GM21619 (cell line): Measurements from ENCODE around the gene TMEM151B.
A peak's percentile ranks its signal among the peaks of the same experiment; 100 is the strongest.

Experiments
- ATAC-seq: cut with Tn5 transposase; IDR thresholded peaks from one replicate; pipeline ENCODE4 v1.9.1; 2021; ENCODE audit not compliant: unreplicated experiment

The TMEM151B gene

DNA sequence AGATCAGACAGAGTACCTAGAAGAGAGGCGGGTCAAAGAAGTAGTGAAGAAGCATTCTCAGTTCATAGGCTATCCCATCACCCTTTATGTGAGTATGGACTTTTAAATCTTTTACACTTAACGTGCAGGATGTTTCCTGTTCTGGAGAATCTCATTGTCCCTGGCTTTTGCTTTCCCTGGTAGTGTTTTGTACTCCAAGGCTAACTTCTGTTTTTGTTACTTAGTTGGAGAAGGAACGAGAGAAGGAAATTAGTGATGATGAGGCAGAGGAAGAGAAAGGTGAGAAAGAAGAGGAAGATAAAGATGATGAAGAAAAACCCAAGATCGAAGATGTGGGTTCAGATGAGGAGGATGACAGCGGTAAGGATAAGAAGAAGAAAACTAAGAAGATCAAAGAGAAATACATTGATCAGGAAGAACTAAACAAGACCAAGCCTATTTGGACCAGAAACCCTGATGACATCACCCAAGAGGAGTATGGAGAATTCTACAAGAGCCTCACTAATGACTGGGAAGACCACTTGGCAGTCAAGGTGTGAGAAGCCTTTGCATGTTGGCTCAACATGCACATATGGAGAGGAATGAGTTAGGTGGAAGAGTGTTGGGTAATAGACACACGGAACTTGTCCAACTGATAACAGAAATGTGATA lies 20.1 kb upstream of the TMEM151B start:
- ATAC-seq, result no peak

DNA sequence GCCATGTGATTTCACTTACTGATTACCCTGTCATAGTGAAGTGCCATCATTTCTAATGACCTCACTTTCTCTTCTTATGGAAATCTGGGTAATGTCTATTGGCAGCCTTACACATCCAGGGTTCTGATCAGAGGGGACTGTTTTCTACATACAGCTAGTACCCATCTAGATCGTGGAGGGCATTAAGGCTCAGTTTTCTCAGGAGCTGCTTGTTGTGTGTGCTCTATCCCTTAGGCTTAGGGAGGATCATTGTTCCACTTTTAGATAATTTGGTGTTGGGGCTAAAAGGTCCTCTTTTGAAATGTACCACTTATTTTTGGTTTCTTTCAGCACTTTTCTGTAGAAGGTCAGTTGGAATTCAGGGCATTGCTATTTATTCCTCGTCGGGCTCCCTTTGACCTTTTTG lies 19.5 kb upstream of the TMEM151B start:
- ATAC-seq, result no peak

DNA sequence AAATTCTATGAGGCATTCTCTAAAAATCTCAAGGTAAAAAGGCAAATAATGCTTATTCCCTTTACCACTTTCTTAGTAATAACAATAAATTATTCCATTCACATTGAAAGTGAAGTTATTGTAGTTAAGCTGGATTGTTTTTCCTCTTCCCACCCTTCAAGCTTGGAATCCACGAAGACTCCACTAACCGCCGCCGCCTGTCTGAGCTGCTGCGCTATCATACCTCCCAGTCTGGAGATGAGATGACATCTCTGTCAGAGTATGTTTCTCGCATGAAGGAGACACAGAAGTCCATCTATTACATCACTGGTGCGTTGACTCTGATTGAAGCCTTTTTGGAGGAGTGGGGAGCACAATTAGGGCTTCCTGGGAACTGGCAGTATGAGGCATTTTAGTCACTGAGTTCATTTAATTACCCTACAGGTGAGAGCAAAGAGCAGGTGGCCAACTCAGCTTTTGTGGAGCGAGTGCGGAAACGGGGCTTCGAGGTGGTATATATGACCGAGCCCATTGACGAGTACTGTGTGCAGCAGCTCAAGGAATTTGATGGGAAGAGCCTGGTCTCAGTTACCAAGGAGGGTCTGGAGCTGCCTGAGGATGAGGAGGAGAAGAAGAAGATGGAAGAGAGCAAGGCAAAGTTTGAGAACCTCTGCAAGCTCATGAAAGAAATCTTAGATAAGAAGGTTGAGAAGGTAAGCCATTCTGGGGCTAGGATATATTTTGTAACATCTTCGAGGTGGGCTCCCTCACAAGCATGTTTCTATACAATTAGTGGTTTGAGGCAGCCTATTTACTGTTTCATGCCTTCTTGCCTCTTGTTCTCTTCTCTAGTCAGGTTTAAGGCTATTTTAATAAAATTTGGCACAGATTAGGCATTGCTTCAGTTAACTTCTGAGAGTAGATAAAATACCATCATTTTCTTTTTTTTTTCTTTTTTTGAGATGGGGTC lies 18.4 kb upstream of the TMEM151B start:
- ATAC-seq, result no peak

DNA sequence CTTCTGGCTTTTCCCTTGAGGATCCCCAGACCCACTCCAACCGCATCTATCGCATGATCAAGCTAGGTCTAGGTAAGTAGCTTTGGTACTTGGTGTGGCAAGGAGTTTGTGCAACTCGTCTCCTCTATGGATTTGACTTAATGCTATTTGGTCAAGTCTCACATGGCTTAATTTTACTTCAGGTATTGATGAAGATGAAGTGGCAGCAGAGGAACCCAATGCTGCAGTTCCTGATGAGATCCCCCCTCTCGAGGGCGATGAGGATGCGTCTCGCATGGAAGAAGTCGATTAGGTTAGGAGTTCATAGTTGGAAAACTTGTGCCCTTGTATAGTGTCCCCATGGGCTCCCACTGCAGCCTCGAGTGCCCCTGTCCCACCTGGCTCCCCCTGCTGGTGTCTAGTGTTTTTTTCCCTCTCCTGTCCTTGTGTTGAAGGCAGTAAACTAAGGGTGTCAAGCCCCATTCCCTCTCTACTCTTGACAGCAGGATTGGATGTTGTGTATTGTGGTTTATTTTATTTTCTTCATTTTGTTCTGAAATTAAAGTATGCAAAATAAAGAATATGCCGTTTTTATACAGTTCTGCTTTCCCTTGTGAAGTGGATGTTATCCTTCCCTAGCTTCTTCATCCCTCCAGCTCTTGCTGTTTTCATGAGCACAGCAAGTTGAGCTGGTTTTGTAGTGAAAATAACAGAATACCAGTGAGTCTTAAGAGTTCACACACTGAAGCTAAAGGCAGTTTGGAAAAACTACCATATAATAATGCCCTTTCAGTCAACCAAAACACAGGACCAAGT lies 16.7 kb upstream of the TMEM151B start:
- no peak for ATAC-seq

DNA sequence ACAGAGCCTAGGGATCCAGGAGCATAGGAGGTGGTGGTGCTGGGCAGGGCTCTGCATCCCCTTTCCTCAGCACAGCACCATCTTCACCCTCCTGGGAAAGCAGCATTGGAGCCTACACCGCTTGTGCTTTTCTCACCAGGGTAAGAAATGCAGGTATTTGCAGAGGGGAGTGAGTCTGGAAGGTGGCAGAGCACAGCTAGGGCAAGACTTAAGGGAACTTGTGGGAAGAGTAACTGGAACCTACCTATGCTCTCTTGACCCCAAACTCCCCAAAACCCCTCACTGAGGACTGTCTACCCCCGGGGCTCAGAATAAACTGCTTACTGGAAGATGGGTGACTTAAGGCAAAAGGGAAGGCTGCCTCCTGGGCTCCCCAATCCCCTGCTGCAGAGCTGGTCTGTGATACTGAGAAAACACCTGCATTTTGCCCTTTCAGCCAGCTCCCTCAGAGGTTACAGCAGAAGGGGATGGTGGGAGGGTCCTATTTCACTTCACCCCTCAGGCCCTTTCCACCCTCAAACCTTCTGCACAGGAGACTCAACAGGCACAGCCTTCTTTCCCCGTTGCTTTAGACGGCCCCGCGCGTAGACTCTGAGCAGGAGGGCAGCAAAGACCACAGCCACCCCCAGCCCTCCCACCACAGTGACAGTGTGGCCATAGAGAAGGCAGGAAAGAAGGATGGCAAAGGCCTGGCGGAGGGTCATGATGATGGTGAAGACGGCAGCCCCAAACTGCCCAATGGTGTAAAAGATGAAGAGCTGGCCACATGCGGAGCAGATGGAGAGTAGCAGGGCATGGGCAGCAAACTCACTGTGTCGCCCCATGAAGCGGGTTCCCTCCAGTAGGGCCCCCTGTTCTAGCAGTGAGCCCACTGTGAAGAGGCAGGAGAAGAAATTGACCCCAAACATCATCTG lies 15.8 kb upstream of the TMEM151B start:
- no peak for ATAC-seq

DNA sequence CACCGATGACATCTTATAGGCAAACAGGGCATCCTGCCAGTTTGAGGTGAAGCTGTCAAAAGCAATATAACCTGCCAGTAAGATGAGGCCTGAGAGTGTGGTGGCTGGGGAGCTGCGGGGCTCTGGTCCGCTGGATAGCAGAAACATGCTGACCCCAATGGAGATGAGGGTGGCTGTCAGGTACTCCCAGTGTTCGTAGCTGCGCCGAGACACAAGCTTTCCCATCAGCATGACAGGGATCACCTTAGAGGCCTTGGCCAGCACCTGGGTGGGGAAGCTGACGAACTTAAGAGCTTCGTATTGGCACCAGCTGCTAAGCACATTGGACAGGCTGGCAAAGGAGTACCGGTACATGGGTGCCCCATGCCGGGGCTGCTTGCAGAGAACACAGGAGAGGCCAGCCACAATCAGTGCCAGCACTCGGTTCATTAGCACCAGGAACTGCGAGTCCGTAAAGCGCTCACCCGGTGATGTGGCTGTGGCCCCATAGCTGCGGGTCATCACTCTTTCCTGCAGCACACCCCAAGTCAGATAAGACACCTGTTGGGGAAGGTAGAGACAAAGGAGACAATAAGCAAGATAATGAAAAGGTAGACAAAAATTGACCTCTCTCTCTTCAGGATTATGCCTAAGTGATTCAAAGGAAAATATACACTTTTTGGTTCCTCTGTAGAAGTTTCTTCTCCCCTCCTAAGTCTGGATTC lies 15.0 kb upstream of the TMEM151B start:
- no peak for ATAC-seq

DNA sequence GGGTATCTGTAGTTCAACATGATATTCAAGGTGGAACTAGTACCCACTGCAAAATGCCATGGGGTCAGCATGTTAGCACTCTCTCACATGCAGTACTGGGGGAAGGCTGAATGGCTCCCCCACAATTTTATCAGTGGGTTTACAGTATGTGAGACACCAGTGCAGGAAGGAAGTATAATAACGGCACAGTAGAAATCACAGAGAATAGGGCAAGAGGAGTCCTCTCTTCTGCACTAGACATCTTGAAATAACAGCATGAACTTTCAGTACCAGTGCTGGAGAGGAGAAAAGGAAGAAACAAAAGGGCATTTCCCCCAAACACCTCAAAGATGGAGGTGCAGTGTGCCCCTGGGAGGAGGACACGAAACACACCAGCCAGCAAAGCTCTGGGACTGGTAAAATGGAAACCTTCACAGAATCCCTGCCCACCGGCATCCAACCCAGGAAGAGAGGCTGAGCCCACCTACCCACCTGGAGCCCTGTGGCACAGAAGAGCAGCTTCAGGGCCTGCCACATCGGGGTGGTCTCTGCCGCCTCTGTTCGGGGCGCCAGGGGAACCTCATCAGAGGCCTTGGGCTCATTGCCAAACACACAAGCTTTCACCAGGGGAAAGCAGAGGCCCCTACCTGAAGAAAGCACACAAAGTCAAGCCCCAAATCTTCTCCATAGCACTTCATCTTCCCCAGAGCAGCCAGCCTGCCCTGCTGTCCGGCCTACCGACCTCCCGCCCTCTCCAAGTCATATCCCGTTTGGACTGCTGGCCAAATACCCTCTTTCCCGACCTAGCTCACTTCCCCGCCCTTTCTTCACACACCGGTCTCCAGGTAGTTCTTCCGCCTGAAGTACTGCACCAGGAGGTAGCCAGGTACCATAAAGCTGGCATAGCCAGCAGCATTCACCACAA lies 14.1 kb upstream of the TMEM151B start:
- no peak for ATAC-seq

DNA sequence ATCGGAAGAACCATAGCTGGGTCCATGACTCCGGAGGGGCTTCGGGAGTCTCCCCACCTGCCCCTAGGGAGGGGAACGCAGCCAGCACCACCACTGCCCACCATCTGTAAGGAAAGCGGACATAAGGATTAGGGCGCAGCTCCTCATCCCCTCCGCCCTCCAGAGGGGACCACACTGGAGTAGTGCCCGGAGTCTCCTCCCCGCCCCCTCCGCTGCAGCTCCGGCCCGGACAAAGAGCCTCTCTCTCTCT lies 13.6 kb upstream of the TMEM151B start:
- ATAC-seq, result no peak

DNA sequence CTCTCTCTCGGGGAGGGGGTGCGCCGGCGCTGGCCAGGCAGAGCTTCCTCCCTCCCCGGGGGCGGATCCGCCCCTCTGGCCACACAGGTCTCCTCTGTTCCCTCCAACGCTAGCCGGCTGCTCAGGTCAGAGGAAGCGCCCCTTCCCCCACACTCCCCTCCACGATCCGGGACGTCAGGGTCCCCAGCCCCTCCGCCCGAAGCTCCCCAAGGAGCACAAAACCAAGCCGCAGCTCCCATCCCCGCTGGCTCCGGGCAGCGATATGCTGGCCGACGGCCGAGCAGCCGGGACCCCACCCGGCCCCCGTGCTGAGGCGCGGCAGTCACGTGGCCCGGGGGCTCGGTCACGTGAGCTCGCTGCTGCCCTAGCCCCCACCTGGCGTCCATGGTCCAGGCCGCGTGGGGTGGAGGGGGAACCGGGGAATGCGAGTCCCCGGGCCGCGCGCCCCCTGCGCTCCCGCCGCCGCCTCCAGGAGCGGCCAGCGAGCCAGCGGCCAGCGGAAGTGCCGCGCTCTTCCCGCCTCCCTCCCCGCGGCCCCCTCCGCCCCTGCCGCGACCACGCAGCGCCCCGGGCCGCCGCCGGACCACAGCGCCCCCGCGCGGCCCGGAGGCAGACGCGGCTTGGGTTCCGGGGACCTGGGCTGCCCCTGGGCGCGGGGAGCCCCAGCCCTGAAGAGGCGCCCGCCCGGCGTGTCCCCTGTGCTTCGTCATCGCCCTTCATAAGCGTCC lies 13.1 kb upstream of the TMEM151B start, which contains the start of gene SLC35B2:
Gene SLC35B2 (minus strand): TSS at position 504 of the 728 bp plus-strand sequence. CDS start 118 bp downstream, at position 386.
- ATAC-seq, result peak; percentile 42

DNA sequence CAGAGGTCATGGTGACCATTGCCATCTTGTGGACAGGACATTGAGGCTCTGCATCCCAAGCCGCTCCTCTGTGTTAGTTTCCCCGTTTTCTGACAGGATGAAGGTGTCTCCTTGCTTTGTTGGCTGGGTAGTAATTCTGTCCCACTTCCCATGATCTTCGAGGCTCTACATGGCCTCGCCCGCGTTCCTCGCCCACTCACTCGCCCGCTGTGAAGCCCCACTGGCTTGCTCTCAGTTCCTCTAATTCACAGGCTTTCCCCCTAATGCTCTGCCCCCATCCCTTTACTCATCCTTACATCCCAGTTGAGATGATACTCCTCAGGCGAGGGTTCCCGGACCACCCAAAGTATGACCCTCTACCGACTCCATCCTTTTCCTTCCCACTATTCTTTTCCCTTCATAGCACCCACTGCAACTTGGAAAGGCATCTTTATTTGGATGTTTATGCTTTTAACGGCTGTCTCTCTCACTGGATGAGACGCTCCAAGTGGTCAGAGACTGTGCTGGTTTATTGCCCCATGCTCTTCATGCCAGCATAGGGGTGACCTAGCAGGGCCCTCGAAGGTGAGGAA lies 12.4 kb upstream of the TMEM151B start:
- ATAC-seq, result peak; percentile 6

DNA sequence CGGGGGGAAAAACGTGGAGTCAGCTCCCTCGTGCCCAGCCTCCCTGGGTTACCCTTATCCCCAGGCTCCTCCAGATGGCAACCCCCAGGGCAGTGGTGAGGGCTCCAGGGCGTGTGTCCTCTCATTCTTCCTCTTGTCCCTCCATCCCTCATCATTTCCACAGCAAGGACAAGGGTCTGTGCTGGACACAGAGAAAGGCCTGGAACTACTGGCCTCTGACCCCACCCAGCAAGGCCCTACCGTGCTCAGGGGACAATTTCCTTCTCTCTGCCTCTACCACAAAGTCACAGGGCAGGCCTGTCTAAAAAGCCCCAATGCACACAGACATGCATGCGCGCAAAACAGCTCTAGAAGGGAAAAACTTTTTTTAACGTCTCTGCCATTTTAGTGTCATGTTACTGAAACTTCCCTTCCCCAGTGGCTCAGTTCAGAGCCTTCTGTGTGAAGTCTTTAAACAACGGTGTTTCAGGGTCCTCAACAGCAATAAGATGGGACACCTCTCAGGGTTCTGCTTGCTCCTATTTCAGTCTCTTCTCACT lies 11.9 kb upstream of the TMEM151B start:
- no peak for ATAC-seq

DNA sequence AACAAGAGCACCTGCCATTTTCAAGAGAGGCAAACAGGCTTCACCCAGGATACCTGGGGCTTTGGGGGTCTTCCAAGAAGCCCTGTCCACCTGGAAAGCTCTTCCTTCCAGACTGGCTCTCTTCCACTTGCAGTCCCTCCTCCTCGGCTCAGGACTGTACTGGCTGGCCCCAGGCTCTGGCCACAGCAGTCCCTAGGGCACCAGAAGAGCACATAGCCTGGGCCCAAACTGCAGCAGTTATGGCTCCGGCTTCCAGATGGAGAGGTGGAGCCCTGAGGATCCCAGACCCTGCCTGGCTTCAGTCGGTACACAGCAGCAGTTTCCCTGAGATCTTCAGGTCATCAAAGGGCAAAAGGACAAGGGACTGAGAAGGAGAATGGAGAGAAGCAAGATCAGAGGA lies 11.3 kb upstream of the TMEM151B start:
- no peak for ATAC-seq

DNA sequence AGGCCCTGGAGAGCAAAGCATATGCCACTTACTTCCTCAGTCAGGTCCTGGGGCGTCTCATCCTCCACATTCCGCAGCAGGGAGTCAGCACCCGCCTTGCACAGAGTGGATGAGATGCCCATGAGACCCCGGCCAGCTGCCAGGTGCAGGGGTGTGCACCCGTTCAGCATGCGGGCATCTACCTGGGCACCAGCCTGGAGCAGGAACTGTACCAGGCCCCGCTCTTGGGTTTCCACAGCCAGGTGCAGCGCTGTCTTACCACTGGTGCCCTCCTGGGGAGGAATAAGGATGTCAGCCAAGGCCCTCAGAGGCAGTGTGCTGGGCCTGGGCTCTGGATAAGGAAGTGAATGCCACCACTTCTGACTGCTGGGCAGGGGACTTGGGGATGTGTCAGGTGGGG lies 10.2 kb upstream of the TMEM151B start:
- no peak for ATAC-seq

DNA sequence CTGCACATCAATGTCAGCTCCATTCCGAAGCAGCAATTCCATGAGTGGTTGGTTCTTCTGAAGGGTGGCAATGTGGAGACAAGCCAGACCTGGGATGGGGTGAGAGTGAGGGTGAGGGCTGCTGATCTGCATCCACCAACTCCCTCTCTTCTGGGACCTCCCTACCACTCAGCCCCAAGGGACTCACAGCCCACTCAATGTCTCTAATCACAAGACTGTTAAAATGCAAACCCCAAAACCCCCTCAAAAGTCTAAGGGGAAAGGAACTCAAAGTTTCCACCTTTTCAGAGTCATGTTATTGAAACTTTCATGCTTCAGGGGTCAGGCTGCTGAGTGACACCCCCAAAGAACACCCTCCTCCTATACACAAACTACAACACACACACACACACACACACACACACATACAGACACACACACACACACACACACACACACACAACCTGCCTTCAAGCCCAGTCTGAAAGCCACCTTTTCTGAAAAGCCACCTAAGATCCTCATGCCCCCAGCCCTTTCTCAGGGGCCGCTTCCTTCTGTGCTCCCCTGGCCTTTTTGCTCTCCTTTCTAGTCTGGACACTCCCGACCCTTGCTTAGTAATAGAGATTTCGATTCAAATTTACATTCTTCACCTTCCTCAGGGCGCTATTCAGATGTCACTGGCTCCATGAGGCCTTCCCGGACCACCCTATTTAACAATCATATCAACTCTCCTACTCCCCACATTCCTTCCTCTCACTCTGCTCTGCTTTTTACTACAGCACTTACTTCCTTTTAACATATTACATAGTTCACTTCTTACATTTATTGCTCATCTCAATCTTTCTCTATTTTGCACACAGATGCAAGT lies 9.6 kb upstream of the TMEM151B start:
- ATAC-seq, result no peak

DNA sequence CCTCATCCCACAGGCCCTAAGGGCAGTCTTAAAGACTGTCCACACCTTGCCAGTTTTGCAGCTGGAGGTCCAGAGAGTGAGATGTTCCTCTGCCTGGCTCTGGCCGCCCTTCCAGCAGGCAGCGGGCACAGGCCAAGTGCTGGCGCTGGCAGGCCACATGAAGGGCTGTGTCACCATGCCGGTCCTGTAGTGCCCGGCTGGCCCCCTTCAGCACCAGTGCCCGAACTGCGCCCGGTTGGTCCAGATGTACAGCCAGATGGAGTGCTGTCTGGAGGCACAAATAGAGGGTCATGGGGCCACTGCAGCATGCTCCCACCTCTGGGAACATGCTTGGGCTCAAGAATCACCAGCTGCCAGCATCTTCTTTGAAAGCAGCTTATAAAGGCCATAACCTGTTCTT lies 8.7 kb upstream of the TMEM151B start:
- ATAC-seq, result no peak

DNA sequence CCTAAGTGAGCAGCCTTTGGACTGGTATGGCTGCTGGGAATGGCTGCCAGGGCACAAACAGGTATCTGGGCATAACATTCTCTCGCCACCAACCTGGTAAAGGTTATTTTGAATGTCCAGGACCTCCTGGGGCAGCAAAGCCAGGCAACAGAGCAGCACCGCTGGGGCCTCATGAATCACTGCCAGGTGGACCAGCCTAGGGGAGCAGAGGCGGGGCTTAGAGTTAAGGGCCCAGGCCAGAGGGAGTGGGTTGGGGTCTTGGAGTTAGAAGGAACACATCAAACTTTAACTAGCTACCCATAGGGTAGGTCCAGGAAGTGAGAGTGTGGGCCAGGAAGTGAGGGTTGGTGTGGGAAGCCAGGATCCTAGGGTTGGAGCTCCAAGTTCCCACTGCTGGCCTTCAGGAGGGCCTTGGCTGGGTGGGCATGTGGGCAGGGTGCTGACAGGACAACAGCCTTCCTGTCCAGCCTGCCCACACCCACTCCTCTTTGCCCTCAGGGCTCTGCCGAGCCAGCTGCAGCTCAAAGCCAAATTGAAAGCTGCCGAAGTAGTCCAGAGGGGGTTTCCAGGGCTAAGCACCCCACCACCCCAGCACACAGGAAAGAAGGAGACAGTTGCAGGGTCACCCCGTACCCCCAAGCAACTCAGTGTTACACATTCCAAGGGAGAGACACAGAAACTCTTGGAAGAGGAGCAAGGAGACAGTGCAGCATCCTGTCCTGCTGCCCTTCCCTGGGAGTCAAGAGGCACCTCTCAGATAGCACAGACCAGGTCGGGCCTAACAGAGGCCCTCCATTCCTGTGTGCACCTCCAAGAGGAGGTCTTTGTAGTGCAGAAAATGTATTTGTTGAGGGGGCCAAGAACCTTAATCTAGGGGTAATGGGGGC lies 7.5 kb upstream of the TMEM151B start:
- no peak for ATAC-seq
